ENCODE measurements around the gene FOXP1. TPM values are rescaled to one million over a fixed set of nuclear protein-coding genes. Genes with fewer than 3 reads are reported as not detected.

The FOXP1 gene
- total and polyA plus RNA-seq, 2 of the 13 experiments (the other 11 are each of a cell fraction or from before 2014, with no cell fraction given): 40.4 to 59.0 TPM

DNA sequence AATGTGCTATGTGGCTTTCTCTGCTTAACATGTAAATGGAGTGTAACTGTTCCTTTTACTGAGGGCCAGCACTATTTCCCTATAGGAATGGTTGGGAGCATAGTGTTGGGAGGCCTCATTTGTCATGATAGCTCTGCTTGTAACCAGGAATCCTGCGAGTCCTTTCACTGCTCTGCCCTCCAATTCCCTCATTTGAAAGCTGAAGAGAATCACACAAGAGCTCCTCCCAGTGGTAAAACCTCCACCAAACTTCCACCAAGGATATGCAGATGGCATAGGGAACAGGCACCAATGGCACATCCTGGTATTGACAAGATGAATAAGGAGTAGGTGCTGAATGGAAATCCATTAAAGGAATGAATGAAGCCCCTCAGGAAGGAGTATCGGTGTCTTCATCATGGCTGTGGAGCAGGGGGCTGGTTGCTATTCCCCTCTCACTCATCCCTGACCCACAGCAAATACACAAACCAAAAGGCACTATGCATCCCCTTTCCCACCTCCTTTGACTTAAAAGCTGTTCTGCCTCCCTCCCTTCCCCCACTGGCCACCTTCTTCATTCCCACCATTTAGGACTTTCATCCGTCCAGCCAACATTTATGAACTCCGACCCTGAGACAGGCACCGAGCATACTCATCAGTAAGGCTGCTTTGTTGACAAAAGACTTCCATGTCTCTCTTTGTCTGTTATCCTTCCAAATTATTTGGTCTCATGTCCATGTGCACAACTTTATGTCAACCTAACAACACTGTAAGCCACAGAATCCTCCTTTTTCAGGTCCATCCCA is 560.8 kb downstream of the FOXP1 start (continued):
- no peak for TF ChIP-seq SOX13 (IDR thresholded peaks at IDR 0.05)
- TF ChIP-seq SOX13 (CRISPR knock-in tag; conservative IDR thresholded peaks at IDR 0.05 in 1 of 2, IDR thresholded peaks at IDR 0.05 in 1 of 2): 0 out of 4 replicates have a peak, but pooled peaks of 1 of the 2 experiments have one; percentile 39
- no peak for TF ChIP-seq BORCS8-MEF2B (CRISPR knock-in tag; IDR thresholded peaks at IDR 0.05)
- peak; percentile 40; the same call in 1 of the 2 replicates for TF ChIP-seq ZMYM4 (CRISPR knock-in tag; IDR thresholded peaks at IDR 0.05)
- TF ChIP-seq SALL1 (CRISPR knock-in tag; IDR thresholded peaks at IDR 0.05): 0 out of 2 replicates have a peak, but pooled peaks have one; percentile 32
- TF ChIP-seq SNAI1 (CRISPR knock-in tag; IDR thresholded peaks at IDR 0.05; ENCODE audit: borderline replicate concordance): no peak
- TF ChIP-seq, protein P1, sequence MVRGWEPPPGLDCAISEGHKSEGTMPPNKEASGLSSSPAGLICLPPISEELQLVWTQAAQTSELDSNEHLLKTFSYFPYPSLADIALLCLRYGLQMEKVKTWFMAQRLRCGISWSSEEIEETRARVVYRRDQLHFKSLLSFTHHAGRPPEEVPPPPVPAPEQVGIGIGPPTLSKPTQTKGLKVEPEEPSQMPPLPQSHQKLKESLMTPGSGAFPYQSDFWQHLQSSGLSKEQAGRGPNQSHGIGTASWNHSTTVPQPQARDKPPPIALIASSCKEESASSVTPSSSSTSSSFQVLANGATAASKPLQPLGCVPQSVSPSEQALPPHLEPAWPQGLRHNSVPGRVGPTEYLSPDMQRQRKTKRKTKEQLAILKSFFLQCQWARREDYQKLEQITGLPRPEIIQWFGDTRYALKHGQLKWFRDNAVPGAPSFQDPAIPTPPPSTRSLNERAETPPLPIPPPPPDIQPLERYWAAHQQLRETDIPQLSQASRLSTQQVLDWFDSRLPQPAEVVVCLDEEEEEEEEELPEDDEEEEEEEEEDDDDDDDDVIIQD (CRISPR knock-in tag; IDR thresholded peaks at IDR 0.05; ENCODE audit: low read depth): peak; percentile 9; the same call in 1 of the 2 replicates
- no peak for TF ChIP-seq FOXP1 (IDR thresholded peaks at IDR 0.05)
- 0 out of 2 replicates have a peak, but pooled peaks have one; percentile 22 for TF ChIP-seq FOXP1 (CRISPR knock-in tag; IDR thresholded peaks at IDR 0.05)
- 0 out of 2 replicates have a peak, but pooled peaks have one; percentile 34 for TF ChIP-seq POGZ (CRISPR knock-in tag; IDR thresholded peaks at IDR 0.05)
- TF ChIP-seq, protein P2, sequence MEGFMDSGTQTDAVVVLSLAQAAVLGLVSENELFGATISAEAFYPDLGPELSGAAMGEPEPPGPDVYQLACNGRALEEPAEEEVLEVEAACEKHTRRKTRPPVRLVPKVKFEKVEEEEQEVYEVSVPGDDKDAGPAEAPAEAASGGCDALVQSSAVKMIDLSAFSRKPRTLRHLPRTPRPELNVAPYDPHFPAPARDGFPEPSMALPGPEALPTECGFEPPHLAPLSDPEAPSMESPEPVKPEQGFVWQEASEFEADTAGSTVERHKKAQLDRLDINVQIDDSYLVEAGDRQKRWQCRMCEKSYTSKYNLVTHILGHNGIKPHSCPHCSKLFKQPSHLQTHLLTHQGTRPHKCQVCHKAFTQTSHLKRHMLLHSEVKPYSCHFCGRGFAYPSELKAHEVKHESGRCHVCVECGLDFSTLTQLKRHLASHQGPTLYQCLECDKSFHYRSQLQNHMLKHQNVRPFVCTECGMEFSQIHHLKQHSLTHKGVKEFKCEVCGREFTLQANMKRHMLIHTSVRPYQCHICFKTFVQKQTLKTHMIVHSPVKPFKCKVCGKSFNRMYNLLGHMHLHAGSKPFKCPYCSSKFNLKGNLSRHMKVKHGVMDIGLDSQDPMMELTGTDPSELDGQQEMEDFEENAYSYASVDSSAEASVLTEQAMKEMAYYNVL (CRISPR knock-in tag; IDR thresholded peaks at IDR 0.05; ENCODE audit: borderline replicate concordance): 0 out of 2 replicates have a peak, but pooled peaks have one; percentile 63
- TF ChIP-seq SOX6 (IDR thresholded peaks at IDR 0.05): no peak
- TF ChIP-seq SOX6 (CRISPR knock-in tag; IDR thresholded peaks at IDR 0.05): peak; percentile 42; the same call in 1 of the 2 replicates
- TF ChIP-seq, protein P3, sequence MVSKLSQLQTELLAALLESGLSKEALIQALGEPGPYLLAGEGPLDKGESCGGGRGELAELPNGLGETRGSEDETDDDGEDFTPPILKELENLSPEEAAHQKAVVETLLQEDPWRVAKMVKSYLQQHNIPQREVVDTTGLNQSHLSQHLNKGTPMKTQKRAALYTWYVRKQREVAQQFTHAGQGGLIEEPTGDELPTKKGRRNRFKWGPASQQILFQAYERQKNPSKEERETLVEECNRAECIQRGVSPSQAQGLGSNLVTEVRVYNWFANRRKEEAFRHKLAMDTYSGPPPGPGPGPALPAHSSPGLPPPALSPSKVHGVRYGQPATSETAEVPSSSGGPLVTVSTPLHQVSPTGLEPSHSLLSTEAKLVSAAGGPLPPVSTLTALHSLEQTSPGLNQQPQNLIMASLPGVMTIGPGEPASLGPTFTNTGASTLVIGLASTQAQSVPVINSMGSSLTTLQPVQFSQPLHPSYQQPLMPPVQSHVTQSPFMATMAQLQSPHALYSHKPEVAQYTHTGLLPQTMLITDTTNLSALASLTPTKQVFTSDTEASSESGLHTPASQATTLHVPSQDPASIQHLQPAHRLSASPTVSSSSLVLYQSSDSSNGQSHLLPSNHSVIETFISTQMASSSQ (IDR thresholded peaks at IDR 0.05; ENCODE audit: low read depth): no peak
- TF ChIP-seq, protein P3 (CRISPR knock-in tag; IDR thresholded peaks at IDR 0.05; ENCODE audit: borderline replicate concordance): 0 out of 2 replicates have a peak, but pooled peaks have one; percentile 25
- peak in 1 of 2 experiments; percentile 15; a peak in 1 of 4 replicates for TF ChIP-seq EP300 (IDR thresholded peaks at IDR 0.05; ENCODE audit: low read depth in 2 of 2, low read length in 2 of 2)
- no peak for TF ChIP-seq EP300 (CRISPR knock-in tag; IDR thresholded peaks at IDR 0.05; ENCODE audit: borderline replicate concordance)
